Iris pigment epithelial cell (primary cell): ENCODE measurements around the gene MARK4.

ENCODE experiments used
- DNase-seq: peaks from one replicate; pipeline ENCODE4 v3.0.0-alpha.2; 2011; ENCODE audit warnings: low read depth

Gene MARK4

DNA sequence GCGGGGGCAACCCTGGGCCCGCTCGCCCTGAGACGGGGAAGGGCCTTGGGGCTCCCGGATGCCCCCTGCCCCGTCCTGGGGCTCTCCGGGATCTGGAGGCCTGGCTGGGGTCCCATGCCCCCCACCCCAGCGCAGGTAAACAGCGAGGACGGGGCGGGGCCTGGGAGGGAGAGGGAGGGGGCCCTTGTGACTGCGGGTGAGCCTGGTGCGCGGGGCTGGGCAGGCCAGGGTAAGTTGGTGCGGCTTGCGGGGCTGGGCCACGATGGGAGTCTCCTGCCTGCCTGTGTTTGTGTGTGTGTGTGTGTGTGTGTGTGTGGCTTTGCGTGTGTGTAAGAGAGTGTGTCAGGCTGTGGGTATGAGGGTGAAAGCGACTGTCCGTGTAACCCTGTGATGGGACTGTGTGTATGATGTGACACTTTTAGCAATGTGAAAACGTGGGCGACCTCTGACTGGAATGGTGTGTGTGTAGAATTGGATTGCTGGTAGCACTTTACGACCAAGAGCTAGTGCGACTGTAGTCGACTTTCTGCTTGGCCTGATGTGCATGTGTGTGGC is 89.9 kb downstream of the MARK4 start:
- no peak for DNase-seq

DNA sequence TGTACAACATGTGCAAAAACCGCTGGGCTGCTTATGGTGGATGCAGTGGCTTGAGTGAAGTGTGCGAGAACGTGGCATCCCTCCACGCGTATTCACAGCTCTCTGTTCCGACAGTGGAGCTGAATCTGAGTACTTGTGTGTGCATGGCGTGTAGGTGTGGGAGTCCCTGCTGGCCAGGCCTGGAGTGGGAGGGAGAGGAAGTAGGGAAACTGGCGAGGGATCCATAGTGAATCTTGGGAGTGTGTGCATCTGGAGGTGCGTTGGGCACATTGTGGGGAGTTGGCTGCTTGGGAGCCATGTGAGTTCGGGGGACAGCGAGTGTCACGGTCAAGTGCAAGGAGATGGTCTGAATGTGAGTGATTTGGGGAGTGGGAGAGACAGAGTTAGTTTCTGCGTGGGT is 91.8 kb downstream of the MARK4 start:
- DNase-seq: no peak

DNA sequence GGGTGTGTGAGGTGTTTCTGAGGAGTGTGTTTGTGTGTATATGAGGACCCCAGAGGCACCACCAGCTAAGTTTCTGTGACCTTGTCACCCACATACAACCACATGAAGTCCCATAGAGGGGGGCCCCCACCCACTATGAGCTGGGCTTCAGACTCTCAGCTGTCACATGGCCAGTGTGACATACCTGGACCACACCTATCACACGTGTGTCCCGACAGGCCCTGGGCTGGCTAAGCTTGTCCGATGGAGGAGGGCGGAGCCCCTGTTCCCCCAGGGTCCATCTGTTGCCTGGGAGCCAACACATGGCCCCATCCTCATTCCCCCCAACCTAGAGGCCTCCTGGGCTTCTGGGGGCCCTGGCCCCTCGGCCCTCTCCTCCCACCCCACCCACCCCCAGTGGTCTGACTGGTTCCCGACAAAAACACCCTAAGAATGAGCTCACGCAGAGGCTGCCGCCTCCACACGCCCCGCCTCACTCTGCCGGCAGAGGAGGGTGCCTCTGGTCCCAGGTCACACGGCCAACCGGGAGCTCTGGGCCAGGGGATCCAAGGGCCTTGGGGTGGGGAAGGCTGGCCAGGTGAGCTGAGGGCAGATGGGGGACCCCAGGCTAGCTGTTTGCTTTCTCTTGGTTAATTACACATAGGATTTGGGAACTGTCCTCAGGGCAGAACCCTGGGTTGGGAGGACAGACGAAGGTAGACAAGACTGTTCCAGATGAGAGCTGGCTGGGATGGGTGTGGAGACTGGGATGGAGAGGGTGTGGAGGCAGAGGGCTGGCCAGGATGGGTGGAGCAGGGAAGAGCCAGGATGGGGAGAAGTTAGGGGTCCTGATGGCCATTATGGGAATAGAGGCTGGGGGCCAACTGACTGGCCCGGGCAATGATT is 93.8 kb downstream of the MARK4 start:
- no peak for DNase-seq

DNA sequence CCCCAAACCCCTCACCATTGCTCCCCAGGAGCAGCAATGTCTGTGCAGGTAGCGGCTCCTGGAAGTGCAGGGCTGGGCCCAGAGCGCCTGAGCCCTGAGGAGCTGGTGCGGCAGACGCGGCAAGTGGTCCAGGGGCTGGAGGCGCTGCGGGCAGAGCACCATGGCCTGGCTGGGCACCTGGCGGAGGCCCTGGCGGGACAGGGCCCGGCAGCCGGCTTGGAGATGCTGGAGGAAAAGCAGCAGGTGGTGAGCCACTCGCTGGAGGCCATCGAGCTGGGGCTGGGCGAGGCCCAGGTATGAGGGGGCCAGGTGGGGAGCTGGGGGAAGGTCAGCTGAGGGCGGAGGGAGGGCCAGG is 94.4 kb downstream of the MARK4 start:
- no peak for DNase-seq

DNA sequence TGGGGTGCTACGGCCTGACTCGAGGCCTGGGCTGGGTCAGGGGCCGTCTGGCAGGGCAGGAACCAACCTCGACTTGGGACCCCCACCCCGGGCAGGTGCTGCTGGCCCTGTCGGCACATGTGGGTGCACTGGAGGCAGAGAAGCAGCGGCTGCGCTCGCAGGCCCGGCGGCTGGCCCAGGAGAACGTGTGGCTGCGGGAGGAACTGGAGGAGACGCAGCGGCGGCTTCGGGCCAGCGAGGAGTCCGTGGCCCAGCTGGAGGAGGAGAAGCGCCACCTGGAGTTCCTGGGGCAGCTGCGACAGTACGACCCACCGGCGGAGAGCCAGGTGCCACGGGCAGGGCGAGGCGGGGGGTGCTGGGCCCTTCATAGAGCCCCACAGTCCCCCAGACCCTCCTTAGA is 95.4 kb downstream of the MARK4 start:
- DNase-seq: no peak

DNA sequence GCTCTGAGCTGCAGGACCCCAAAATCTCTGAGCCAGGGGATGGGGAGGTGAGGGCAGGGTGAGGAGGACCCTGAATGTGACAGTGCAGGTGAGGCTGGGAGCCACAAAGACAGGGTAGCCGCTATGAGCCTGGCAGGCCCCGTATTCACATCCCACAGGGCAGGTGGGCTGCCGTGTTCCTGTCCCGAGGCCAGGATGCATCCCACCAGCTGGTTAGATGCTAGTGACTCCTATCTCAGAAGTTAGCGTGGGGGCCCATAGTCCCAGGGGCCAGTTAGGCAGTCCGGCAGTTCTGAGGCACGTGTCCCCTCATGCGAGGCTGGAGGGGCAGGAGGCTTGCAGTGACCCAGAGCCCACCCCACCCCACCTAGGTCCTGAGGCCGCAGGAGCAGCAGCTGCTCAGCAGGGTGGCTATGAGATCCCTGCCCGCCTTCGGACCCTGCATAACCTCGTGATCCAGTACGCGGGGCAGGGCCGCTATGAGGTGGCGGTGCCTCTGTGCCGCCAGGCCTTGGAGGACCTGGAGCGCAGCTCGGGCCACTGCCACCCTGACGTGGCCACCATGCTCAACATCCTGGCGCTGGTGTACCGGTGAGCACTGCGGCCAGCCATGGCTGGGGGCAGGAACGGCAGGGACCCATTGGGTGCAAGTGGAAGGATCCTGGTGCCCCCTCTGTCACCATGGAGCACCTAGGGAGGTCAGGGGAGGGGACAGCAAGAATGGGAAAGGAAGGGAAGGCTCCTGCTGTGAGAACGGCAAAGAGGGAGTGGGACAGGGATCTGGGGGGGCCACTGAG is 96.7 kb downstream of the MARK4 start:
- no peak for DNase-seq

DNA sequence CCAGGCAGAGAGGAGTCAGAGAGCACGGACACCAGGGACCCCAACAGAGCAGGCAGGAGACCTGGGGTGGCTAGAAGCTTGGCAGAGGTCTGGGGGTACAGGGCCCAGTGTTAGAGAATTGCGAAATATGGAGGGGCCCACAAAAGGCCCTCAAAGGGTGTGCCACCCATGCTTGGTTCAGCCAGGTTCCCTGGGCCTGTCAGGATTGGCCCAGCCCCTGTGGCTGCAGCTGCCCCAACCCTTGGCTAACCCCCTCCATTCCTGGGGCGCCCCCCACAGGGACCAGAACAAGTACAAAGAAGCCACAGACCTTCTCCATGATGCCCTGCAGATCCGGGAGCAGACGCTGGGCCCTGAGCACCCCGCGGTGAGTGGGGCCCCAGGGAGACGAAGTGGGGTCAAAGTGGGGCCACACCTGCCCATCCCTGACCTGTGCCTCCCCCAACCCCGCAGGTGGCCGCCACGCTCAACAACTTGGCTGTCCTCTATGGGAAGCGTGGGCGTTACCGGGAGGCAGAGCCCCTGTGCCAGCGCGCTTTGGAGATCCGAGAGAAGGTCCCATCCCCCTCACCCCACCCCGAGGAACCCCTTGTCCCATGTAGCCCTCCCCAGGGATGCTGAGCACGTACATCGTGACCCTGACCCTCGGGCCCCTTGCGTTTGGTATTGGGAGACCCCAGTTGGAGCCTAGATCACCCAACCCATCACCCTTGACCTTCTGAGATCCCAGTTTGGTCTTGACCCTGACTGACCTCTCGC is 97.5 kb downstream of the MARK4 start:
- DNase-seq: no peak

DNA sequence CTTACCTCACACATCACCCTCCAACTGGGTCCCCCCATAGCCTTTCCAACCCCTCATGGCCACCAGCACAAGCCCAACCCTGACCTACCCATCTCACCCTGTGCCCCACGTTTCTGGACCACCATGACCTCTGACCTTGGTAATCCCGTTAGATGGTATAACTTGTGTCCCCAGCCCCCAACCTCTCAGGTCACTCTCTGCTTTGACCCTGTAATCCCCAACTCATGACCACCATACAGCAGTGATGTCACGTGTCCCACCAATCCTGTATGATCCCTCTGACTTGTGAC is 98.0 kb downstream of the MARK4 start:
- no peak for DNase-seq

DNA sequence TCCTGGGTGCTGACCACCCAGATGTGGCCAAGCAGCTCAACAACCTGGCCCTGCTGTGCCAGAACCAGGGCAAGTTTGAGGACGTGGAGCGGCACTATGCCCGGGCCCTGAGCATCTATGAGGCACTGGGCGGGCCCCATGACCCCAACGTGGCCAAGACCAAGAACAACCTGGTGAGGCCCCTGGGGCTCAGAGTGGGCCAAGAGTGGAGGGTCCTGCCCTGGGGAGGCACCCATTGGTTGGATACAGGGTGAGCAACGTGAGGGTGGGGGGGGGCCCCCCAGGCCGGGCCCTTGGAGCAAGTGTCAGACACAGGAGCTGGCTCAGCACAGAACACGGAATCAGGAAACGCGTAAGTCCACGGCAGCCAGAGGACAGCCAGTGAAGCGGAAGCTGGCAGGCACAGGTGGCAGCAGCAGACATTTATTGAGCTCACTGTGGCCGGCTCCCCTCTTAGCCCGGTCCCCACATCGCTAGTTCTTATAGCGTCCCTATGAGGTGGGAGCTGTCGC is 98.4 kb downstream of the MARK4 start:
- DNase-seq: no peak

DNA sequence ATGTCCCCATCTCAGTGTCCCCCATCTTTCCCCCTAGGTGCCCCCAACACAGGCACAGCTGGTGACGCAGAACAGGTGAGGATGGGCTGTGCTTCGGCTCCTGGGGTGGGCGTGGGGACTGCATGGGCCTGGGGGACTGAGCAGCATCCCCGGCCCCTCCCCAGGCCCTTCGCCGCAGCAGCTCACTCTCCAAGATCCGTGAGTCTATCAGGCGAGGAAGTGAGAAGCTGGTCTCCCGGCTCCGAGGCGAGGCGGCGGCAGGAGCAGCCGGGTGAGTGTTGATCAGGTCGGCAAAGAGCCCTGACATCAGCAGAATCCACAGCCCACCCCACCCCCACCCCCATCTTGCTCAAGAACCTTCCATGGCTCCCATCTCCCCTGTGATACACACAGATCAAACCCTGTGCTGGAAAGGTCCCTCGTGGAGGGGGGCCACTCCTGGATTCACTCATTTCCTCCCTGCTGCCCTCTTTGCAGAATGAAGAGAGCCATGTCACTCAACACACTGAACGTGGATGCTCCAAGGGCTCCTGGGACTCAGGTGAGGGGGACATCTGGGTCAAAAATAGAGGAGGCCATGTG is 99.5 kb downstream of the MARK4 start:
- no peak for DNase-seq

DNA sequence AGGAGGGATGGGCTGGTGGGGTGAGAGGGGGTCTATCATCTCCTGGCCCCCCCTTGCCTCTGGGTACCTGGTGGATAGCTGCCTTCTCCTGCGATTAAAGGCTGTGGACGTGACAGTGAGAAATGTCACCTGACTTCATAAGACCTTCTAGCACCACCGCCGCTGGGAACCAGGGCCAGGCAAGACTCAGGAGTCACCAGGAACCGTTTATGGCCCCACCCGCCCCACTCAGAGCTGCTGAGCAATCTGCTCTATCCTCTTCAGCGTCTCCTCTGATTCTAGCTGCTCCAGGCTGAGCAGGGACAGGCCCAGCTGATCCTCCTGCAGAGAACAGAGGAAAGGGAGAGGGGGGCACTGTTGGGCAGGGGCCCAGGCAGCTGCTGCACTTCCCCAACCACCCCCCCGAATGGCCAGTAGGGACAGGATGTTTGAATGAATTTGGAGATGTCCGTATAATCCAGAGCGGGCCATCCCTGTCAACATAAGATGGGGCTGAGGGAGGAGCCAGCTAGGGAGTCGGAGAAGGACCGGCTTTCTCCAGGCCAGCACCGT is 100.4 kb downstream of the MARK4 start:
- DNase-seq: no peak

DNA sequence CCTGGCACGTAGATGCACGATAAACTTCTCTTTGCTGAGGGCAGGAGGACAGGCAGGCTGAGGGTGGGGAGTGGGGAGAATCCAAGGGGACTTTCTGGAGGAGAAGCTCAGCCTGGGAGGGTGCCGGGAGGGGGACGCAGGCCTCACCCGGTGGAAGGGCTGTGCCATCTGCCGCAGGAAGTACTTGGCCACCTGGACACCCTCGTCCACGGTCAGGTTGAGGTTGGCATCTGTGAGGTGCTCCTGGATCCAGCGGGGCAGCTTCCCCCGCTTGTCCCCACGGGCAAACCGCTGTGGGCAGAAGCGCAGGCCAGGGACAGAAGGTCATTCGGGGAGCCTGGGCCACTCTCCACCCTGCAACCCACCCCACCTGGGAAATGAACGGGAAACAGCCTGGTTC is 101.0 kb downstream of the MARK4 start:
- DNase-seq: no peak

DNA sequence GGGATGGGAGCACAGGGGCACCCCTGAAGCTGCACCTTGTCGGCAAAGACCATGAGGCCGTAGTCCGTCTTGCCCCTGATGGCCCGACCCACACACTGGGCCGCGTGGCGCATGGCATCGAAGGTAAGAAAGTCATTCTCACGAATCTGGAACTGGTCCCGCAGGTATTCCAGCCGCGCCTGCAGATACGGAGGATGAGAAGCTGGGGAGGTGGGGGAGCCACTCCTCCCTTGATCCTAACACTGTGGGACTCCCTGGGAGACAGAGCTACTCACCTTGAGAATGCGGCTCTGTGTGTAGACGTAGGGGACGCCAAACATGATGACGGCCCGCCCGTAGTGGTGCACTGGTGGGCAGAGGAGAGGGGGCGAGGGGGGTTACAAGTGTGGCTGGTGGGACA is 101.4 kb downstream of the MARK4 start:
- DNase-seq: no peak

DNA sequence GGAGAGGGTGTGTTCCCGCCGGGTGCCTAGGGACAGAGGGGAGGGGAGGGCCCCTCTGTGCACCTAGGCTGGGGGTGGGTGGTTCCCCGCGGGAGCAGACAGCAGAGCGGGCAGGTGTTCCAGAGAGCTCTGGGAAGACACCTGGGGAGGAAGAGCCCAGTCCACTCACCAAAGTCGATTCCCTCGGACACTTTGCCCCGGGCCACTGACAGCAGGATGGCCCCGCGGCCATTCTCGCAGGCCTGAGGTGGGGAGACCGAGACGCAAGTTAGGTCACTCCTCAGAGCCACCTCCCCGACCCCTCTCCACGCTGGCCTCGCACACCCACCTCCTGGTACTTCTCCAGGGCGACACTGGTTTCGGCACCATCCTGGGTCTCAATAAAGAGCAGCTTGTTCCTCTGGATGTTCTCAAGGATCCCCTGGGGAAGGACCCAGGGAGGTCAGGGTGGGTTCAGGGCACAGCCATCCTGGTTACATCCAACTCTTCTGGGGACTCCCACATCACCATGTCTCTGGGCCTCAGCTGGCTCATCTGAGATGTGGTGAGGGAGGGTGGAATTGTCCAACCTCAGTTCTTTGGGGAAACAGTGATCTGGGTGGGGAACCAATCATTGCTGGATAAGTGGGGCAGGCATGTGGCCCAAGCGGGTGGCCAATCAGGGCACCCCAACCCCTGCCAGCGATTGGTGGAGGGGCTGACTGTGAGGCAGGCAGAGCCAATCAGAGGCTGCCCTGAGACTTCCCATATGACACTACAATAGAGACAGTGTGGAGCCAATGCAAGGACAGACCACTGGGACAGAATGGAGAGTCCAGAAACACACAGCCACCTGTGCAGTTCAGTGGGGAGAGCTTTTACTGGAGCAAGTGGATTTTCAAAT is 102.1 kb downstream of the MARK4 start:
- DNase-seq: peak; percentile 15

DNA sequence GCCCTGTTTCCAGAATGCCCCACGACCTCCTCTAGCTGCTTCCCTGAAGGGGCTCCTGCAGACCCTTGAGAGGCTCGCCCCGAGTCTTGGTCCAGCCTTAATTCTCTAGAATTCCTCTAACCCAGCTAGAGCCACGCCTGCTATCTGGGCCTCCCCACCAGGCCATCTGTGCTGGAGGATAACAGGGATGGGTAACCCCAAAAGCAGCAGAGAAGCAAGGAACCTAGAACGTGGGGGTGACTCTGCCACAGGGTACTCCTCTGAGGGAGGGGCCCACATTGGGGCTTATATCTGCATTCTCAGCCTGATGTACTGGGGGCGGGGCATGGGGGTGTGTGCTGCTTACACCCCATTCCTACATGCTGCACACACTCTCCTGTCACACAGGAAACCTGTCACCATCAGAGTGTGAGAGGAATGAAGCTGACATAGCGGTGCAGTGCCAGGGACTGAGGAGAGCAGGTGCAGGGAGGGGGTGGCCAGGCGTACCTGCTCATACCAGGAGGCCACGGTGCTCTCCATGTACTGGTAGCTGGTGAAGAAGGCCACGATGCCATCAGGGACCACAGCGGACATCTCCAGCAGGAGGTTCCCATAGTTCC is 103.3 kb downstream of the MARK4 start:
- no peak for DNase-seq
